GM11168 (cell line): ENCODE data around the gene C11orf24.
"Not testable (repeated sequence)": the region's sequence is repeated elsewhere in the genome, so short reads cannot be mapped to it uniquely, and the experiment has no call there.

ENCODE experiments used
- in situ Hi-C: fragments of 300-500 bp; cut with MboI; formaldehyde crosslinking; loops from one replicate; pipeline ENCODE4 v1.12.0; 2022; ENCODE audit warnings: low sequenced_read_pairs; ENCODE audit not compliant: unreplicated experiment

C11orf24 gene

GRCh38 chr11:68259122-68259959 is 12.4 kb downstream of the C11orf24 start:
- in situ Hi-C loops: loop anchor here (5.0 kb wide), 1 partner anchor 38 kb away; no protein-coding TSS in a partner anchor

DNA sequence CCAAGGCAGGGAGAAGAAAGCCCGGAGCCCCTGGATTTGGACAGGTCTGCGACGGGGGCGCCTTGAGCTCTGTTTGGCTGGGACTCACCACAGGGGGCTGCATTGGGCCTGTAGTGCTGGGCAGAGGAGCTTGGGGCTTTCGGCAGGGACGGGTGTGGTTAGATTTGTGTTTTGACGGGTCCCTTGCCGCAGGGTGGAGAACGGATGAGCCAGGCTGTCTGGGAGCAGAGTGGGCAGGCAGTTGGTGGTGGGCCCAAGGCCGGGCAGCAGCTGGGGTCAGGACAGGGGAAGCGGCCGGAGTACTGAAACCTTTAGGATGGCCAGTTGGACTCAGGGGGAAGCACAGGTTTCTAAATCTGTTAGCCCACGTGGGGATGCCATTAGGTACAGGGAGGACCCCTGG is 13.4 kb downstream of the C11orf24 start:
- in situ Hi-C loops: loop anchor here (5.0 kb wide), 1 partner anchor 39 kb away; no protein-coding TSS in a partner anchor

DNA sequence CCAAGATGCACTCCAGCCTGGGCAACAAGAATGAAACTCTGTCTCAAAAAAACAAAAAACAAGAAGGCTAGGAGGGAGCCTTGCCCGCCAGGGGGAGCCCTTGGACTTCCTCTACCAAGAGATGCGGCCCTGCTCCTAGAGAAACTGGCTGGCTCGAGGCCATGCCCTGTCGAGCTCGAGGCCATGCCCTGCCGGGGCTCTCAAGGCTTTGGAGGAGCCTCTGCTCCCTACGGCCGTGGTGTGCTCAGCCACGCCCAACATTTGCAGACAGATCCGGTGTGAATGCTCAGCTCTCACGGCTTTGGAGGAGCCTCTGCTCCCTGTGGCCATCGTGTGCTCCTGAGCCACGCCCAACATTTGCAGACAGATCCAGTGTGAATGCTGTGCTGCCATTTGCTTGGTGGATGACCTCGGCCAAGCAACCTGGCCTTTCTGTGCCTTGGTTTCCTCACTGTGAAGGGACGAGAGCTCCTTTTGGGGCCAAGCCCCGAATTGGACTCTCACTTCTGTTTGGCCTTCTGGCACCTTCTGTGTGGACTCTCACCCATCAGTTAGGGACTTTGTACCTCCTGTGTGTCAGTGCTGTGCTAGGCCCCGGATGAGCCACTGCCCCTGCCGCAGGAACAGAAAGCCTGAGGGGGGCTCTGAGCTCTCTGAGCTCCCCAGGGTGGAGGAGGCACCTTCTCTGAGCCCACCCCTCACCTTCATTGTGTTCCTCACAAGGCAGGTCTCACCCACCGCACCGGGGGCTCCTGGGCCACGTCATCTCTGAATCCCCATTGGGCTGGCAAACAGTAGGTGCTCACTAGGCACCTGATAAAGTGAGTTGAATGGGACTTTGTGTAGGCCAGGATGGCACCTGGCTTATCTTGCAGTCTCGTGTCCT is 14.1 kb downstream of the C11orf24 start:
- in situ Hi-C loops: loop anchor here (5.0 kb wide), 1 partner anchor 40 kb away; no protein-coding TSS in a partner anchor

- in situ Hi-C loops: loop anchor here (5.0 kb wide), 1 partner anchor 41 kb away; no protein-coding TSS in a partner anchor
These were observed 15.4 kb downstream of the C11orf24 start for GRCh38 chr11:68256331-68256741.

DNA sequence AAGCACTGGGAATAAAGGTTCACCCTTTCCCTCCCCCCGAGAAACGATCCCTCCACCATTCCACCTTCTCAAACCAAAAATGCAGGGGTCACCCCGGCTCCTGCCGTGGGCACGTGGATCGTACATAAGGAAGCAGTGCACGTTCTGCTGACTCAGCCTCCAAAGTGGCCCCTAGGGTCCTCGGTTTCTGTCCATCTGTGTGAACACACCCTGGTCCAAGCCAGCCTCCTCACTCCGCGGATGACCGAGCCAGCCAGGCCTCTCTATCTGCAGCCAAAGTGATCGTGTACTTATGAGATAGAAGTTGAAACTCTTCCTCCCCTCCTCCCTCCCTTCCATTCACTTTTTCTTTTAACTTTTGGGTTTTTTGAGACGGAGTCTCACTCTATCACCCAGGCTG is 16.2 kb downstream of the C11orf24 start:
- in situ Hi-C loops: loop anchor here (5.0 kb wide), 1 partner anchor 42 kb away; no protein-coding TSS in a partner anchor

GRCh38 chr11:68254421-68254820 is 17.4 kb downstream of the C11orf24 start:
- in situ Hi-C loops: no loop called here

DNA sequence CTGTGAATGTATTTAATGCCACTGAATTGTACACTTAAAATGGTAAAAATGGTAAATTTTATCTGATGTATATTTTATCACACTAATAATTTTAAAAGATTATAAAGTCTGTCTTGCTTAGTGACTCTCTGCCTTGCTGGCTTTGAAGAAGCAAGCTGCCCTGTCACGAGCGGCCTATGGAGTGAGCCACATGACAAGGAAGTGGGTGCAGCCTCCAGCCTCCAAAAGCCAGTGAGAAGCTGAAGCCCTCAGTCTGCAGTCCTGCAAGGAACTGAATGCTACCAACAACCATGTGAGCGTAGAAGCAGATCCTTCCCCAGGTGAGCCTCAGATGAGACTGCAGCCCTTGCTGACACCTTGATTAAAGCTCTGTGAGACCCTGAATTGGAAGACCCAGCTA is 20.0 kb downstream of the C11orf24 start:
- in situ Hi-C loops: no loop called here

GRCh38 chr11:68244912-68245311 is 26.9 kb downstream of the C11orf24 start:
- in situ Hi-C loops: not testable (repeated sequence)

- in situ Hi-C loops: not testable (repeated sequence)
These were observed 27.9 kb downstream of the C11orf24 start for GRCh38 chr11:68243847-68244246.

DNA sequence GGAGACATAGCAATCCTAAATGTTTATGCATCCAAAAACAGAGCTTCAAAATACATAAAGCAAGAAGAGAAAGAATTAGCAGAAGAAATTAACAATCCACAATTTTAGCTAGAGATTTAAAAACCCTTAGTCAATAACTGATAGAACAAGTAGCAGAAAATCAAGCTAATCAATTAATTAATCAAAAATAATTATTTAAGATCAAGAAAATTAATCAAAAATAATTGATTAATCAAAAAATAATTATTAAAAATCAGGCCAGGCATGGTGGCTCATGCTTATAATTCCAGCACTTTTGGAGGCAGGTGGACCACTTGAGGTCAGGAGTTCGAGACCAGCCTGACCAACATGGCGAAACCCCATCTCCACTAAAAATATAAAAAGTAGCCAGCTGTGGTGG is 29.2 kb downstream of the C11orf24 start:
- in situ Hi-C loops: no loop called here

- in situ Hi-C loops: no loop called here
These were observed 40.2 kb downstream of the C11orf24 start for GRCh38 chr11:68231621-68232020.

- in situ Hi-C loops: no loop called here
These were observed 42.2 kb downstream of the C11orf24 start for GRCh38 chr11:68229601-68230000.

GRCh38 chr11:68226421-68226820 is 45.4 kb downstream of the C11orf24 start:
- in situ Hi-C loops: no loop called here

DNA sequence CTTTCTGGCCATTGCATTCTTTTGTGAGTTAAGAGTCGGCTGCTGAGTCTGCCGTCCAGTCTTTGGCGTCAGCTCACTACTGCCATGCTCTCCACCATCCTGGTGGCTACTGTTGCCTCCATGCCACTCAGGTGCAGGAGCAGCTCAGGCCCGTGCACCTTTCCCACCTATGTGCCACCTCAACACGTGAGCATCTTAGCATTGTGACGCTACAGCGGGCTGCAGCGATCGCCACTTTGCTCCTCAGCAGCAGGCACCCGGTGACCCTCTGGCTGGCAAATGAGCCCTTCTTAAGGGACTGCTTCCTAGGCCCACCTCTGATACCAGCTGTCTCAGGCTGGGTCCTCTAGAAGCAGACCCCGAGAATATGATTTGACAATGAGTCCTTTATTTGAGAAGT is 47.2 kb downstream of the C11orf24 start:
- in situ Hi-C loops: no loop called here

DNA sequence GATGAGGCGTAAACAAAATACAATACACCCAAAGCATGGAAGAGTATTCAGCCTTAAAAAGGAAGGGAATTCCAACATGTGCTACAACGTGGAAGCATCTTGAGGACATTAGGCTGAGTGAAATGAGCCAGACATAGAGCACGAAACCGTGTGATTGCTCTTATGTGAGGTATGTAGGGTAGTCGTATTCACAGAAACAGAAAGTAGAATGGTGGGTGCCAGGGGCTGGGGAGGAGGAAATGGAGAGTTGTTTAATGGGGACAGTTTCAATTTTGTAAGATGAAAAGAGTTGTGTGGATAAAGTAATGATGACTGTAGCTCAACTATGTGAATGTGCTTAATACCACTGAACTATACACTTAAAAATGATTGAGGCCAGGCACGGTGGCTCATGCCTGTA is 48.5 kb downstream of the C11orf24 start:
- in situ Hi-C loops: no loop called here

DNA sequence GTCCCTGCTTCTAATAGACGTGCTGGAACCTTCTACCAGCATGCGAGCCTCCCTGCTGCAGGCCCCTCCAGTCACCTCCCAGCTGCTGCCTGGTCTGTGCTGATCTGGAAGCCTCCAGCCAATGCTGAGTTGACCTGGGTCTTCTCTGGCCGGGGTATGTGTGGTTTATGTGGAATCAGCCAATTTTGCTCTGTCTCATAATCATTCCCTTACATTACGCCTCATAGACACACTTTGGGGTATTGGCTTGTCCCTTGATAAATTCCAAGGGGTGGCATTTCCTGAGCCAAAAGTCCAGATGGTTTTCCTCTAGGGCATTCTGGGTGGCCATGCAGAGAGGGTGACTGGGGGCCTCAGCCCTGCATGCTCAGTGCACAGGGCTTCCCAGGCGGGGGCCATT is 50.4 kb downstream of the C11orf24 start:
- in situ Hi-C loops: no loop called here

DNA sequence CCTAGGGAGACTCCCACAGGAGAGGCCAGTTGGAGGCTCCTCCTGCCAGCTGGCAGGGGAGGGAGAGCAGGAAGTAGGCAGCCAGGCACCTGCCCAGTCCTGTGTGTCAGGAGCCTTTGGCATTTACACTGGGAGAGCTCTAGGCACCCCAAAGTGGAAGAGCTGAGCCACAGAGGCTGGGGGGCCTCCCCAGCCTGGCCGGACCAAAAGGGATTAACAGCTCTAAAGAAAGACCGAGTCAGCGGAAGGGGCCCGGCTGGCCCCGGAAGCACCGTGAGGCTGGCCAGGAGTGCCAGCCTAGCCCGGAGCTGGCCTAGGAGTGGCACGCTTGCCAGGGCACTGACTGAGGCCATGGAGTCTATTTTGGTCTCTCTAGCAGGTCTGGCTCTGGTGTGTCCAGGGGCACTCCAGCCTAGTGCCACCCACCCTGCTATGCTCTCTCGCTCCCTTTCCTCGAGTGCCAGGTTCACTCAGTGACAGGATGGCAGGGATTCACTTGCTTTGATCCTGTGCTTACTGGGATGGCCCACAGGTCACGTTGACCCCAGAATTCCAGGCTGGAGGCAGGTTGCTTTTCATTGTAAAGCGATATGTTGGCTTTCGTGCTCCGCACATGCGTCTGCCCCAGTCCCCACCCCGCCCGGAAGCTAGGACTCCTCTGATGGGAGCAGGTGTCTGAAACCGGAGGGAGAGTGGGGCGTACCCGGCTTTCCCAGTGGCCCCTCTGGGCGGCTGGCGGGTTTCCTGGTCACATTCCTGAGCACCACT is 55.4 kb downstream of the C11orf24 start:
- in situ Hi-C loops: no loop called here

- in situ Hi-C loops: no loop called here
These were observed 56.1 kb downstream of the C11orf24 start for GRCh38 chr11:68215524-68216170.

- in situ Hi-C loops: no loop called here
These were observed 56.7 kb downstream of the C11orf24 start for GRCh38 chr11:68215087-68215445.
